Common myeloid progenitor, CD34-positive (primary cell): ENCODE results near the gene ZNF691.
A peak's percentile ranks its signal among the peaks of the same experiment; 100 is the strongest.
"Not testable (repeated sequence)": the region's sequence is repeated elsewhere in the genome, so short reads cannot be mapped to it uniquely, and the experiment has no call there.

ENCODE experiments used
- CTCF ChIA-PET: fragments of 350-600 bp; sonication (Branson Sonifier 250); formaldehyde crosslinking; loops from one replicate; lab custom pipeline; 2021; ENCODE audit warnings: antibody characterized with exemption; lab: Charles Lee
- POLR2A ChIA-PET: fragments of 350-600 bp; sonication (Branson Sonifier 250); formaldehyde crosslinking; loops from one replicate; lab custom pipeline; 2021; ENCODE audit warnings: antibody characterized with exemption; lab: Charles Lee
- DNase-seq, 3 donors: peaks; one replicate each; pipeline versions ENCODE4 v3.0.0 to v3.0.0-alpha.2; 2013
- H3K27ac ChIP-seq, 2 experiments: 1 replicate in 1 of 2; 2 replicates in 1 of 2; pipeline ENCODE4 v1.7.0; 2013; ENCODE audit warnings: inconsistent platforms in 2 of 2, low read length in 2 of 2, mild to moderate bottlenecking in 2 of 2, low read depth in 1 of 2, moderate library complexity in 1 of 2; ENCODE audit not compliant: severe bottlenecking in 2 of 2, insufficient read depth in 1 of 2, poor library complexity in 1 of 2
- H3K27me3 ChIP-seq, 5 experiments: replicated peaks in 2 of 5; 1 replicate in 3 of 5; 2 replicates in 2 of 5; pipeline versions ENCODE4 v1.6.1 to v1.7.0; 2013; ENCODE audit warnings: low read length in 4 of 5, mild to moderate bottlenecking in 2 of 5, moderate library complexity in 2 of 5, inconsistent platforms in 1 of 5; ENCODE audit not compliant: insufficient read depth in 5 of 5, control insufficient read depth in 4 of 5
- H3K36me3 ChIP-seq, 4 experiments: 1 replicate in 2 of 4; 2 replicates in 2 of 4; pipeline versions ENCODE4 v1.6.1 to v1.7.0; 2013; ENCODE audit warnings: low read length in 3 of 4, control low read depth in 1 of 4, mild to moderate bottlenecking in 1 of 4; ENCODE audit not compliant: control insufficient read depth in 4 of 4, insufficient read depth in 4 of 4
- H3K4me1 ChIP-seq, 4 experiments: 1 replicate in 3 of 4; 2 replicates in 1 of 4; pipeline versions ENCODE4 v1.6.1 to v1.7.1; 2013; ENCODE audit warnings: low read length in 3 of 4, mild to moderate bottlenecking in 3 of 4, control low read depth in 1 of 4, inconsistent platforms in 1 of 4, moderate library complexity in 1 of 4; ENCODE audit not compliant: control insufficient read depth in 4 of 4, insufficient read depth in 4 of 4; ENCODE audit errors: control extremely low read depth in 1 of 4
- H3K4me3 ChIP-seq, 7 experiments: 1 replicate in 4 of 7; 2 replicates in 3 of 7; pipeline versions ENCODE4 v1.5.1 to v1.7.0; 2013; ENCODE audit warnings: mild to moderate bottlenecking in 7 of 7, low read length in 6 of 7, moderate library complexity in 6 of 7, inconsistent platforms in 2 of 7, low read depth in 2 of 7, control low read depth in 1 of 7; ENCODE audit not compliant: insufficient read depth in 4 of 7, control insufficient read depth in 1 of 7; ENCODE audit errors: extremely low read depth in 1 of 7
- H3K9me3 ChIP-seq, 5 experiments: 1 replicate in 4 of 5; 2 replicates in 1 of 5; pipeline versions ENCODE4 v1.6.1 to v1.7.1; 2013; ENCODE audit warnings: low read length in 4 of 5, mild to moderate bottlenecking in 2 of 5, inconsistent platforms in 1 of 5, low read depth in 1 of 5, moderate library complexity in 1 of 5; ENCODE audit not compliant: control insufficient read depth in 4 of 5, insufficient read depth in 2 of 5; ENCODE audit errors: control extremely low read depth in 1 of 5
- WGBS: methylation state at CpG from one replicate; pipeline ENCODE4 v1.1.5; 2013; ENCODE audit not compliant: insufficient coverage; 5-methylcytosine and 5-hydroxymethylcytosine counted together

The ZNF691 gene

DNA sequence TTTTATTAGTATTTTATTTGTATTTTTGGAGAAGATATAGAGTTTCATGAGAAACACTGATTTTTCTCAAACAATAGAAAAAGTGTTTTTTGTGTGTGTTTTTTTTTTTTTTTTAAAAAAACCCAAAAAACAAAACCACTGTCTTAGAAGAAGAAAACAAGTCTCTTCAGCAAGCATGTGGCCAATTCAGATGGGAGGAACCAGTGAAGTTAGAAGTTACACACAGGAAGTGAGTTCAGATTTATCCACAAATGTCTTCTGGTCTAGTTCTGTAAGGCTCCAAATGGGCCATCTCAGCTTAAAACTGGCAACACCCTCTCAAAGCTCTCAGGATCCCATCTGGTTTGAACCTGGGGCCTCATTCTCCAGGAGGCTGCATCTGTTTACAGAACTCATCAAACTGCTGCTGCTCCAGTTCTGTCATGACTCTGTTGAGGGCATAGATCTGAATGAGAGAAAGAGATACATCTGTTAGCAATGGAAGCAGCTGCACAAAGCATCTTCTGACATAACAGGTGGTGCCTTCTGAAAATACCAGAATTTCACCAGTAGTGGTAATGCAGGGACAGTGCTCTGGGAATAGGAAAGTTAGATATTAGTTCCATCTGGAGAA is 39.3 kb upstream of the ZNF691 start:
- H3K27ac ChIP-seq: no peak overlapping the region
- H3K4me3 ChIP-seq: no peak overlapping the region
- H3K27me3 ChIP-seq: no peaks in the 10 kb centered on the region
- DNase-seq: no peak
- peaks cover 2 to 12% (median 10%) of the 10 kb centered on the region in 4 experiments for H3K36me3 ChIP-seq
- CTCF ChIA-PET: interaction anchor here (2.9 kb wide), 1 partner anchor 10 kb away, joined by 10 read pairs; the partner anchor contains the start of genes ERMAP and SVBP
- no peaks in the 10 kb centered on the region for H3K4me1 ChIP-seq
- POLR2A ChIA-PET: no interaction called here
- H3K9me3 ChIP-seq: peaks cover 0 to 5% (median 0%) of the 10 kb centered on the region in 5 experiments

DNA sequence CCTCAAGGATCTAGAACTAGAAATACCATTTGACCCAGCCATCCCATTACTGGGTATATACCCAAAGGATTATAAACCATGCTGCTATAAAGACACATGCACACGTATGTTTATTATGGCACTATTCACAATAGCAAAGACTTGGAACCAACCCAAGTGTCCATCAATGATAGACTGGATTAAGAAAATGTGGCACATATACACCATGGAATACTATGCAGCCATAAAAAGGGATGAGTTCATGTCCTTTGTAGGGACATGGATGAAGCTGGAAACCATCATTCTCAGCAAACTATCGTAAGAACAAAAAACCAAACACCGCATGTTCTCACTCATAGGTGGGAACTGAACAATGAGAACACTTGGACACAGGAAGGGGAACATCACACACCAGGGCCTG is 31.6 kb upstream of the ZNF691 start:
- H3K4me1 ChIP-seq: peaks cover 10 to 21% (median 16%) of the 10 kb centered on the region in 4 experiments
- no CpG with 5 or more reads among the region's 3 CpGs for WGBS
- H3K27ac ChIP-seq, H3K4me3 ChIP-seq, H3K9me3 ChIP-seq, H3K36me3 ChIP-seq, POLR2A ChIA-PET, H3K27me3 ChIP-seq, DNase-seq, CTCF ChIA-PET: not testable (repeated sequence)

DNA sequence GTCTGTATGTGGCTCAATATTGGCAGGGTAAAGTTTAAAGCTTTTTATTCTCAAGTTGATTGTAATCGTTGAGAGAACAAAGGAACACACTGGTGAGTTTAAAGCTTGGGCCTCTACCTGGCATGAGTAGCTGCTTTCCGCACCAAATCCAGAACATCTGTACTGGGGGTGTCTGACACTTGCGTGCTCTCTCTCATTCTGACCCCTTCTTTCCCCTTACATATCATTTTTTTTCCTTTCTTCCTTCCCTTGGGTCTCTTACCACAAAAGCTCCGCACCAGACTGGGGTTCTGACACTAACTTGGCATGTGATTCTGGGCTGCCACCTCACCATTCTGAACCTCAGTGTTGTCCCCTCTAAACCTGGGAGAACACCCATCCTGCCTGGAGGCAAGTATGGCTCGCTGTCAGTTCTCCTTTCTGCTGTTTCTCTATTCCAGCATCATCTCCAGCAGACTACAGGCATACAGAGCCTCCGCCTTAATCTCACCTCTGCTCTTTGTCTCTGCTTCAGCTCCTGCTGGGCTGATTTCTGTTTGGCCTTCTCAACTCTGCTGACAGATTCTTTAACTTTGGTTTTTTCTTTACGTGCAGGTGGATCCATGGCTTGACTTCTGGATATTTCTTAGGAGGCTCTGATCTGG is 30.4 kb upstream of the ZNF691 start:
- Histone ChIP-seq H3K27ac (peak overlapping the region; percentile 56 to 80), H3K27me3 (no peaks in the 10 kb centered on the region), H3K36me3 (peaks cover 0 to 6% (median 1%) of the 10 kb centered on the region in 4 experiments), H3K4me3 (peak overlapping the region; percentile 79 to 91 (median 82)), H3K9me3 (no peaks in the 10 kb centered on the region), H3K4me1 (peaks cover 10 to 21% (median 16%) of the 10 kb centered on the region in 4 experiments)
- WGBS: 28% methylated on average over 6 of the region's 7 CpGs
- CTCF ChIA-PET: interaction anchor here (1.4 to 2.7 kb wide), 2 partner anchors 8 to 259 kb away, joined by 3 to 10 read pairs; no protein-coding TSS in a partner anchor
- peak; percentile 8 to 55 (median 42) for DNase-seq
- POLR2A ChIA-PET: interaction anchor here (0.6 to 1.5 kb wide), 5 partner anchors 30 to 603 kb away, joined by 3 read pairs; partner anchors contain the start of genes C1orf50, P3H1 and ZNF691

DNA sequence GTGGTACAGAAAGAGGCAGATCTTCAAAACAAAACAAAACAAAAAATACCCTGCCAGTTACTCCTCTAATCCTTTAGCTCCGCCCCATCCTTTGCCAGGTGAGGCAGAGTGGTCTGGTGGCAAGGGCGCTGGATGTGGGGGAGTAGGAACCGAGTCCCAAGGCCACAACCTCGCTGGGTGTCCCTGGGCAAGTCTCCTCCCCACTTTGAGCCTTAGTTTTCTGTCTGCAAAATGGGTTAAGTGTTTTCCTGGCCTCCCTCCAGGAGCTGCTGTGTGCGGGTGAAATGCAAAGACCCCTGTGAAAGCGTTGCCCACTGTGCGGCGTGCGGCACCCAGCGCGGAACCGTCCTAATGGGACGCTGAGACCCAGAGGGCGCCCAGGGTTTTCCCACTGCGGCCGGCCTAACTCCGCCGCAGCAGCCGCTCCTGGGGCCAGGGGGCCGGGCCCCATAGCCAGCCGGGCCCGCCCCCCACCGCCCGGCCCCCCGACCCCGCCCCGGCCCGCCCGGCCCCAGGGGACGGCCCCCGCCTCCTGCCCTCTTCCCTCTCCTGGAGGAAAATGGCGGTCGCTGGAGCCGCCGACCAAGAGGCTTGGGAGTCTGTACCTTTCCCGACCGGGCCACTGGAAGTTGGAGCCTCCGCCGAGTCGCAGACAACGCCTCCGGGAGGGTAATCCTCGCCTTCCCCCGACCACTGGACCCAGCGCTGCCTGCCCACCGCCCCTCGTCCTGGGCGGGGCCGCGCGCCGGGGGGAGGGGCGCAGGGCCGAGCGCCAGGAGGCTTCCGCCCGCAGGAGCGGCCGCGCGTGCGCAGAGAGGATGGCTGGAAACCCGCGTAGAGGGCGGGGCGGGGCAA is 29.6 kb upstream of the ZNF691 start, which contains the start of the genes ERMAP and SVBP:
Gene ERMAP, plus strand, starts transcription at position 538 of the 855 bp plus-strand sequence. CDS start 13,327 bp downstream, outside the sequence.
Gene SVBP, minus strand, starts transcription at position 813 of the 855 bp plus-strand sequence. CDS start 853 bp downstream, outside the sequence.
- Histone ChIP-seq H3K4me3 (peak within 1 kb of the TSS; percentile 79 to 91 (median 82)), H3K27me3 (no peaks in the 10 kb centered on the region), H3K4me1 (peaks cover 10 to 21% (median 16%) of the 10 kb centered on the region in 4 experiments), H3K9me3 (no peaks in the 10 kb centered on the region), H3K27ac (peak within 1 kb of the TSS; percentile 83 to 87), H3K36me3 (peaks cover 0 to 6% (median 0%) of the 10 kb centered on the region in 4 experiments)
- ChIA-PET CTCF (interaction anchor here (0.6 to 2.7 kb wide), 4 partner anchors 9 to 259 kb away, joined by 3 to 10 read pairs (median 3); partner anchors contain the start of genes C1orf50 and P3H1), POLR2A (interaction anchor here (0.6 to 1.5 kb wide), 4 partner anchors 30 to 602 kb away, joined by 3 read pairs; partner anchors contain the start of gene ZNF691)
- WGBS: 0% methylated on average over 30 of the region's 66 CpGs
- DNase-seq: peak; percentile 82 to 91 (median 89)

DNA sequence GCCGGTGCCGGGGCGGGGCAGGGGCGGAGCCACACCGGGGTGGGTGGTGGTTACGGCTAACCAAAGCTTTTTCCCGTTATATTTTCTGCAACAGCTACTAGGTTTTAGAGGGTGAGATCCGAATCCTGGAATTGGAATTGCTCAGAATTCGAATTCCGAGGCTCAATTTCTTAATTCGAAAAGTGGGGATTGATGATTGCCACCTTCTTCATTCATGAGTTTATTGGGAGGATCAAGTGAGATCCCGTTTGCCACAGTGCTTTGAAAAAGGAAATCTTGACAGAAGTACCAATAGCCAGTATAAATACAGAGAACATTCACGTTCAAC is 29.0 kb upstream of the ZNF691 start:
- DNase-seq: no peak
- H3K9me3 ChIP-seq: no peaks in the 10 kb centered on the region
- no peaks in the 10 kb centered on the region for H3K27me3 ChIP-seq
- 0% methylated on average over 9 of the region's 13 CpGs for WGBS
- ChIA-PET CTCF (interaction anchor here (0.6 to 2.7 kb wide), 3 partner anchors 9 to 50 kb away, joined by 3 to 10 read pairs (median 3); partner anchors contain the start of genes C1orf50 and P3H1), POLR2A (interaction anchor here (1.0 to 1.5 kb wide), 2 partner anchors 29 to 33 kb away, joined by 3 read pairs; partner anchors contain the start of gene ZNF691)
- peaks cover 0 to 6% (median 0%) of the 10 kb centered on the region in 4 experiments for H3K36me3 ChIP-seq
- H3K27ac ChIP-seq: peak overlapping the region in 1 of 2 experiments; percentile 87
- H3K4me3 ChIP-seq: peak overlapping the region in 6 of 7 experiments; percentile 59 to 91 (median 82)
- peaks cover 10 to 22% (median 17%) of the 10 kb centered on the region in 4 experiments for H3K4me1 ChIP-seq

DNA sequence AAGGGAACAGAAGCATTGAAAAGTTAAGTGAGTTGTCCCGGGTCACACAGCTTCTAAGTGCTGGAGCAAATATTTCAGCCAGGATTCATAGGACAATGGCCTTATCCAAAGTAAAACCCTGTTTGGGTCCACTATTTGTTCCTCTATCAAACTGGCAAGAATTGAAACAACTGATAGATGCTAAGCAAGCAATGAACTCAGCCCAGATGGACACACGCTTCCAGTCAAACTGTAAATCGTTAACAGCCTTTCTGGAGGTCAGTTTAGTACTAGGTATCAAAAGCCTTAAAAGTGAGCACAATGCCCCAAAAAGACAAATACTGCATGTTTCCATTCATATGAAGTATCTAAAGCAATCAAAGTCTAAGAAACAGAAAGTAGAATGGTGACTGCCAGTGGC is 28.4 kb upstream of the ZNF691 start:
- DNase-seq: no peak
- Histone ChIP-seq H3K27me3 (no peaks in the 10 kb centered on the region), H3K9me3 (no peaks in the 10 kb centered on the region), H3K4me3 (peak overlapping the region in 4 of 7 experiments; percentile 79 to 91 (median 86)), H3K27ac (no peak overlapping the region), H3K36me3 (peaks cover 0 to 3% (median 0%) of the 10 kb centered on the region in 4 experiments), H3K4me1 (peaks cover 10 to 25% (median 17%) of the 10 kb centered on the region in 4 experiments)
- WGBS: 96% methylated on average over 3 of the region's 3 CpGs
- ChIA-PET CTCF (interaction anchor here (1.4 to 2.7 kb wide), 2 partner anchors 10 to 51 kb away, joined by 3 to 10 read pairs; partner anchors contain the start of genes C1orf50 and P3H1), POLR2A (interaction anchor here (1.0 kb wide), 1 partner anchor 33 kb away, joined by 3 read pairs; no protein-coding TSS in a partner anchor)
